GM12878 (cell line): Measurements from ENCODE around the gene HEXIM2. TPM values are rescaled to one million over a fixed set of nuclear protein-coding genes. Genes with fewer than 3 reads are reported as not detected.

Experiments
- ATAC-seq: fragments of 200-7000 bp; cut with Tn5 transposase; 3 replicates; pipeline ENCODE4 v1.9.1; 2020; ENCODE audit warnings: mild to moderate bottlenecking, moderate library complexity
- BruUV-seq: library from RNA; stranded (reverse); fragments of 400-500 nt; replicated peaks from 2 replicates; lab custom pipeline; 2021; lab: Mats Ljungman, UMichigan
- CTCF ChIA-PET: fragments of 300-600 bp; sonication (Branson Sonifier 250); formaldehyde crosslinking; extraction: SDS; loops from one replicate; lab custom pipeline; 2021; ENCODE audit warnings: inconsistent platforms; lab: Yijun Ruan, JAX
- POLR2A ChIA-PET: fragments of 350-600 bp; formaldehyde crosslinking; extraction: SDS; loops from one replicate; lab custom pipeline; 2021; ENCODE audit warnings: inconsistent platforms; lab: Charles Lee
- RAD21 ChIA-PET: fragments of 300-600 bp; sonication (Branson Sonifier 250); formaldehyde crosslinking; loops from one replicate; lab custom pipeline; 2023; ENCODE audit warnings: antibody characterized with exemption; ENCODE audit not compliant: unreplicated experiment; lab: Charles Lee
- SMC1A ChIA-PET: fragments of 300-600 bp; sonication (Branson Sonifier 250); formaldehyde crosslinking; loops from one replicate; lab custom pipeline; 2023; ENCODE audit not compliant: unreplicated experiment, uncharacterized antibody; lab: Charles Lee
- DNase-seq: peaks from one replicate; pipeline ENCODE4 v3.0.0-alpha.2; 2011; ENCODE audit warnings: low read depth, low spot score
- FAIRE-seq: peaks from 3 replicates; lab custom pipeline; 2011; peaks lifted over from hg19 to GRCh38; lab: Jason Lieb, UNC
- H2AFZ ChIP-seq: 2 replicates; pipeline ENCODE4 v1.6.0; 2011; ENCODE audit warnings: low read depth, low read length, control low read depth; ENCODE audit not compliant: control insufficient read depth
- H3K27ac ChIP-seq: 2 replicates; pipeline ENCODE4 v1.5.1; 2011; ENCODE audit warnings: control low read depth; ENCODE audit not compliant: control insufficient read depth, insufficient read depth
- H3K27me3 ChIP-seq, 2 experiments: replicated peaks in 1 of 2; 2 replicates each; pipeline versions ENCODE4 v1.6.0 to v1.6.1; 2011; ENCODE audit warnings: low read length in 1 of 2; ENCODE audit not compliant: control insufficient read depth in 2 of 2, insufficient read depth in 2 of 2
- H3K36me3 ChIP-seq, 2 experiments: 2 replicates each; pipeline ENCODE4 v1.5.1; 2011; ENCODE audit warnings: low read length in 1 of 2; ENCODE audit not compliant: control insufficient read depth in 2 of 2, insufficient read depth in 2 of 2
- H3K4me1 ChIP-seq: 2 replicates; pipeline ENCODE4 v1.6.1; 2011; ENCODE audit warnings: mild to moderate bottlenecking, low read length, moderate library complexity, mixed read lengths; ENCODE audit not compliant: control insufficient read depth, insufficient read depth
- H3K4me2 ChIP-seq: 2 replicates; pipeline ENCODE4 v1.6.0; 2011; ENCODE audit warnings: control low read depth; ENCODE audit not compliant: control insufficient read depth, insufficient read depth
- H3K4me3 ChIP-seq: fragments of 200-600 bp; sonication (generic); 2 replicates; pipeline ENCODE4 v1.5.1; 2016
- H3K79me2 ChIP-seq: 2 replicates; pipeline ENCODE4 v1.6.0; 2011; ENCODE audit warnings: low read length; ENCODE audit not compliant: control insufficient read depth, insufficient read depth
- H3K9ac ChIP-seq: 2 replicates; pipeline ENCODE4 v1.8.0; 2011; ENCODE audit warnings: low read length, control low read depth, mixed read lengths; ENCODE audit not compliant: control insufficient read depth, insufficient read depth
- H3K9me3 ChIP-seq: replicated peaks from 3 replicates; pipeline ENCODE4 v1.5.1; 2011; ENCODE audit warnings: mild to moderate bottlenecking, low read length; ENCODE audit not compliant: control insufficient read depth, insufficient read depth
- H4K20me1 ChIP-seq: 2 replicates; pipeline ENCODE4 v1.6.0; 2011; ENCODE audit not compliant: control insufficient read depth, insufficient read depth
- BCL3 ChIP-seq: IDR thresholded peaks from 2 replicates; pipeline ENCODE4 v1.6.1; 2011; ENCODE audit warnings: borderline replicate concordance, low read depth, mild to moderate bottlenecking, moderate library complexity, low read length; ENCODE audit not compliant: insufficient read depth, poor library complexity, severe bottlenecking
- CBX5 ChIP-seq: sonication (generic); IDR thresholded peaks from 2 replicates; pipeline ENCODE4 v1.6.1; 2016; ENCODE audit warnings: low read depth, moderate library complexity, mild to moderate bottlenecking, inconsistent platforms
- CHD2 ChIP-seq: IDR thresholded peaks from 2 replicates; pipeline ENCODE4 v1.6.1; 2011; ENCODE audit warnings: low read depth, low read length, improper control_type of control experiment, borderline replicate concordance
- ZNF622 ChIP-seq: fragments of 450-650 bp; IDR thresholded peaks from 2 replicates; pipeline ENCODE4 v1.6.1; 2017; ENCODE audit warnings: mild to moderate bottlenecking, inconsistent platforms
- WGBS: methylation state at CpG from one replicate; pipeline ENCODE4 v1.1.6; 2016; ENCODE audit warnings: low lambda C conversion rate; ENCODE audit not compliant: insufficient replicate concordance, insufficient coverage; ENCODE audit errors: missing lambda C conversion rate; 5-methylcytosine and 5-hydroxymethylcytosine counted together
- in situ Hi-C: fragments of 300-500 bp; cut with MboI; formaldehyde crosslinking; loops from 9 replicates; pipeline ENCODE4 v1.14.3; 2018; ENCODE audit warnings: mixed read lengths
- intact Hi-C: fragments of 100-400 bp; cut with micrococcal nuclease; formaldehyde crosslinking; loops from one replicate; pipeline ENCODE4 v1.14.2; 2022; ENCODE audit not compliant: unreplicated experiment
- polyA plus RNA-seq, 11 experiments: library from polyadenylated mRNA; depleted of rRNA in 4 of 11; unstranded in 6 of 11; stranded (reverse) in 5 of 11; fragments of >200 nt; fragmentation: Nextera tagmentation in 4 of 11; fragmentation: Illumina TruSeq in 1 of 11; extraction: Ambion mirVana in 4 of 11; extraction: Trizol in 1 of 11; gene quantifications; 1 replicate in 1 of 11; 2 replicates in 10 of 11; pipeline versions ENCODE4 v1.2.1 to v1.2.3, GENCODE V29; 2011 to 2016; ENCODE audit warnings: inconsistent platforms in 2 of 11, missing spikeins in 2 of 11, low read depth in 1 of 11
- total RNA-seq, 4 experiments: library from RNA; depleted of rRNA in 3 of 4; stranded (reverse); fragments of >200 nt in 3 of 4; fragmentation: Illumina TruSeq in 1 of 4; extraction: Trizol in 1 of 4; gene quantifications; 2 replicates each; pipeline versions ENCODE4 v1.2.1 to v1.2.3, GENCODE V29; 2013 to 2021

HEXIM2 gene
- total and polyA plus RNA-seq, 10 of the 15 experiments (the other 5 are each of a cell fraction or from before 2014, with no cell fraction given), result 0.10 to 10.3 (median 6.4) TPM

GRCh38 chr17:45127207-45127547 lies 34.5 kb upstream of the HEXIM2 start (continued):
- TF ChIP-seq CHD2, result no peak

GRCh38 chr17:45127548-45128300 lies 34.0 kb upstream of the HEXIM2 start:
- H3K27me3 ChIP-seq, result no peaks in the 10 kb centered on the region
- no peak overlapping the region for H3K4me3 ChIP-seq
- no peaks in the 10 kb centered on the region for H4K20me1 ChIP-seq
- H3K4me2 ChIP-seq, result no peak overlapping the region
- DNase-seq (no peak), ATAC-seq (no peak), FAIRE-seq (no peak)
- no peaks in the 10 kb centered on the region for H3K79me2 ChIP-seq
- ChIA-PET CTCF (interaction anchor here (9.4 kb wide), 1 partner anchor 207 kb away, joined by 82 read pairs; no protein-coding TSS in a partner anchor), POLR2A (no interaction called here), RAD21 (no interaction called here), SMC1A (interaction anchor here (2.1 kb wide), 1 partner anchor 207 kb away, joined by 4 read pairs; no protein-coding TSS in a partner anchor)
- H3K4me1 ChIP-seq, result no peaks in the 10 kb centered on the region
- no peaks in the 10 kb centered on the region for H3K36me3 ChIP-seq
- H2AFZ ChIP-seq, result no peak overlapping the region
- no peak for TF ChIP-seq ZNF622
- TF ChIP-seq CBX5, result no peak
- TF ChIP-seq BCL3, result peak; percentile 88
- no TSS peak for BruUV-seq
- no peaks in the 10 kb centered on the region for H3K9me3 ChIP-seq
- H3K27ac ChIP-seq, result no peak overlapping the region
- WGBS, result 36% methylated on average over 20 of the region's 20 CpGs
- in situ Hi-C loops, result loop anchor here (10.0 kb wide), 1 partner anchor 353 kb away; no protein-coding TSS in a partner anchor
- no peak overlapping the region for H3K9ac ChIP-seq
- intact Hi-C loops, result no loop called here
